Measurements from ENCODE around the gene ANGPTL2. TPM values are rescaled to one million over a fixed set of nuclear protein-coding genes. Genes with fewer than 3 reads are reported as not detected.

ANGPTL2 gene
- total RNA-seq, 1 experiment from 2014 or later: 5.1 TPM

DNA sequence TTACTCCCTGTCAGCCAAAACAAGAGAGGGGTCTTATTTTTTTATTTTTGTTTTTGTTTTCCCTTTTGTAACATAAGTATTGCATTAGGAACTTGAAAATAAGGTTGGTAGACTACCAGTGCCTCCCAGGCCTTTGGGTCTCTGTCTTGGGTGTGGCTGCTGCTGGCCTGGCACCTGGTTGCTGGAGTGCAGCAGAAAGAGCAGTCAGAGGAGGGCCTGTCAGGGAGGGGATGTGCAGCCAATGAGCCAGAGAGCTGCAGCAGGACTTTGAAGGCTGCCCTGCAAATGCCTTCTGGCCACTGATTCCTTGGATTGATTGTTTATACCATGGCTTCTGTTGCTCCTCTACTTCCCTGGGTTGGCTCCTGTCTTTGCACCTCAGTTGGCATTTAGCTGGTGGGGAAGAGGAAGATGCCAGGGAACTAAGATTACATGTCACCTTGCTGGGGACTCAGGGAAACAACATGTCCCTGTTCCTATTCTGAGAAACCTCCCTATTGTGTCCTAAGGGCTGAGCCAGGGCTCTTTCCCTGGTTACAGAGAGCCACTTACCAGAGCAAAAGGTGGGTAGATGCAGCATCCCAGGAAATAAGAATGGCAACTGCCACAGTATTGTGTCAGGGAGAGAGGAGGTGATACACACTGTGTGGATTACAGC lies 66.6 kb downstream of the ANGPTL2 start:
- Histone ChIP-seq H3K14ac (ENCODE audit: insufficient read depth, low read length) (no peak overlapping the region), H3K27me3 (ENCODE audit: insufficient read depth, low read length) (no peaks in the 10 kb centered on the region), H2AFZ (ENCODE audit: low read length) (no peak overlapping the region), H2AK5ac (ENCODE audit: insufficient read length, low read length) (no peak overlapping the region), H3K23ac (ENCODE audit: insufficient read length, low read depth, low read length) (no peak overlapping the region), H3K4me1 (ENCODE audit: insufficient read depth, low read length) (0 out of 2 replicates have a peak, but pooled peaks cover 3% of the 10 kb centered on the region), H3K79me1 (ENCODE audit: insufficient read depth, low read depth, low read length, poor library complexity, severe bottlenecking) (no peaks in the 10 kb centered on the region), H3K9me3 (ENCODE audit: control insufficient read depth, low read depth, low read length) (no peaks in the 10 kb centered on the region), H2BK15ac (ENCODE audit: low read depth, low read length) (no peak overlapping the region), H4K5ac (ENCODE audit: insufficient read length, low read depth, low read length) (no peak overlapping the region), H2BK20ac (ENCODE audit: low read depth, low read length, poor library complexity, severe bottlenecking) (no peak overlapping the region), H3K18ac (ENCODE audit: insufficient read length, low read depth, low read length) (no peak overlapping the region), H3K4ac (ENCODE audit: low read depth, low read length) (no peak overlapping the region), H3K56ac (ENCODE audit: insufficient read length, low read depth, low read length) (no peak overlapping the region), H2BK5ac (ENCODE audit: insufficient read length, low read length) (no peak overlapping the region), H2BK120ac (ENCODE audit: low read depth, low read length, poor library complexity, severe bottlenecking) (no peak overlapping the region), H4K20me1 (ENCODE audit: control insufficient read depth, insufficient read depth, insufficient read length) (no peaks in the 10 kb centered on the region), H3K4me2 (ENCODE audit: insufficient read depth, insufficient read length, low read length) (no peak overlapping the region), H4K8ac (replicated peaks; ENCODE audit: insufficient read length, low read depth, low read length) (no peak overlapping the region), H3T11ph (ENCODE audit: low read length) (no peak overlapping the region), H3K79me2 (ENCODE audit: insufficient read depth, low read length) (no peaks in the 10 kb centered on the region), H3K23me2 (ENCODE audit: insufficient read length, low read depth, low read length, poor library complexity, severe bottlenecking) (no peaks in the 10 kb centered on the region), H3K27ac (ENCODE audit: insufficient read length, low read depth, low read length) (no peak overlapping the region), H3K9ac (ENCODE audit: extremely low read depth, insufficient read length, low read length) (no peak overlapping the region), H4K91ac (ENCODE audit: insufficient read length, low read depth, low read length) (no peak overlapping the region), H2BK12ac (ENCODE audit: insufficient read length, low read depth, low read length) (no peak overlapping the region)
- H3K9me3 Mint-ChIP-seq: no peaks in the 10 kb centered on the region
- no peak overlapping the region for H3K27ac Mint-ChIP-seq
- no peak overlapping the region for H3K4me3 Mint-ChIP-seq
- DNase-seq: no peak
- no peaks in the 10 kb centered on the region for H3K27me3 Mint-ChIP-seq (ENCODE audit: low read depth)
- TF ChIP-seq, protein P1, sequence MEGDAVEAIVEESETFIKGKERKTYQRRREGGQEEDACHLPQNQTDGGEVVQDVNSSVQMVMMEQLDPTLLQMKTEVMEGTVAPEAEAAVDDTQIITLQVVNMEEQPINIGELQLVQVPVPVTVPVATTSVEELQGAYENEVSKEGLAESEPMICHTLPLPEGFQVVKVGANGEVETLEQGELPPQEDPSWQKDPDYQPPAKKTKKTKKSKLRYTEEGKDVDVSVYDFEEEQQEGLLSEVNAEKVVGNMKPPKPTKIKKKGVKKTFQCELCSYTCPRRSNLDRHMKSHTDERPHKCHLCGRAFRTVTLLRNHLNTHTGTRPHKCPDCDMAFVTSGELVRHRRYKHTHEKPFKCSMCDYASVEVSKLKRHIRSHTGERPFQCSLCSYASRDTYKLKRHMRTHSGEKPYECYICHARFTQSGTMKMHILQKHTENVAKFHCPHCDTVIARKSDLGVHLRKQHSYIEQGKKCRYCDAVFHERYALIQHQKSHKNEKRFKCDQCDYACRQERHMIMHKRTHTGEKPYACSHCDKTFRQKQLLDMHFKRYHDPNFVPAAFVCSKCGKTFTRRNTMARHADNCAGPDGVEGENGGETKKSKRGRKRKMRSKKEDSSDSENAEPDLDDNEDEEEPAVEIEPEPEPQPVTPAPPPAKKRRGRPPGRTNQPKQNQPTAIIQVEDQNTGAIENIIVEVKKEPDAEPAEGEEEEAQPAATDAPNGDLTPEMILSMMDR (conservative IDR thresholded peaks at IDR 0.05): no peak
- peaks cover 9% of the 10 kb centered on the region in 2 experiments for H3K4me1 Mint-ChIP-seq
- 0 out of 7 replicates have a peak, but pooled peaks cover 0 to 5% (median 0%) of the 10 kb centered on the region in 3 experiments for H3K36me3 Mint-ChIP-seq (ENCODE audit: insufficient read depth in 1 of 3, low read depth in 3 of 3)
